Measurements from ENCODE around the gene MICALL2.

MICALL2 gene

DNA sequence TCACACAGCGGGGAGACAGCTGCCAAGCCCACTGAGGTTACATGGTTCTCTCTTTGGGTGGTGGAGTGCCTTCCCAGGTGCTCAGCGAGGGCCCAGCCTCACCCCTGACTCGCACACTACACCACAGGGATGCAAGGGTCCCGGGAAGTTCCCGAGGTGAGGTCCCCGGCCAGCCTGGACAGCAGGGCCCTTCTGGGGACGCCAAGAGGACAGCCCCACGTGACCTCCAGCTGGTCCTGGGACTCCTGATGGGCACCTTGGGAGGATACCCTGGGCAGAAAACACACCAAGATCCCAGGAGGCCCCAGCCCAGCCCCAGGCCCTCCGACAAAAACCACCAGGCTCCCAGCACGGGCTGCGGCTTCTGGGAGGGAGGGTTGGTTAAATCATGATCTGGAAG lies 8.3 kb downstream of the MICALL2 start:
- Histone ChIP-seq H3K9me3 (no peaks in the 10 kb centered on the region), H3K27me3 (no peaks in the 10 kb centered on the region), H3K27ac (no peak overlapping the region), H3K4me1 (ENCODE audit: control insufficient read depth in 1 of 2, insufficient read depth in 1 of 2, low read depth in 1 of 2, low read length in 1 of 2) (peaks cover 9 to 10% of the 10 kb centered on the region in 2 experiments), H3K36me3 (peaks cover 15% of the 10 kb centered on the region), H3K4me3 (ENCODE audit: low read depth in 1 of 2, low read length in 1 of 2) (no peak overlapping the region)
- TF ChIP-seq, protein P1, sequence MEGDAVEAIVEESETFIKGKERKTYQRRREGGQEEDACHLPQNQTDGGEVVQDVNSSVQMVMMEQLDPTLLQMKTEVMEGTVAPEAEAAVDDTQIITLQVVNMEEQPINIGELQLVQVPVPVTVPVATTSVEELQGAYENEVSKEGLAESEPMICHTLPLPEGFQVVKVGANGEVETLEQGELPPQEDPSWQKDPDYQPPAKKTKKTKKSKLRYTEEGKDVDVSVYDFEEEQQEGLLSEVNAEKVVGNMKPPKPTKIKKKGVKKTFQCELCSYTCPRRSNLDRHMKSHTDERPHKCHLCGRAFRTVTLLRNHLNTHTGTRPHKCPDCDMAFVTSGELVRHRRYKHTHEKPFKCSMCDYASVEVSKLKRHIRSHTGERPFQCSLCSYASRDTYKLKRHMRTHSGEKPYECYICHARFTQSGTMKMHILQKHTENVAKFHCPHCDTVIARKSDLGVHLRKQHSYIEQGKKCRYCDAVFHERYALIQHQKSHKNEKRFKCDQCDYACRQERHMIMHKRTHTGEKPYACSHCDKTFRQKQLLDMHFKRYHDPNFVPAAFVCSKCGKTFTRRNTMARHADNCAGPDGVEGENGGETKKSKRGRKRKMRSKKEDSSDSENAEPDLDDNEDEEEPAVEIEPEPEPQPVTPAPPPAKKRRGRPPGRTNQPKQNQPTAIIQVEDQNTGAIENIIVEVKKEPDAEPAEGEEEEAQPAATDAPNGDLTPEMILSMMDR (IDR thresholded peaks at IDR 0.05) = no peak

DNA sequence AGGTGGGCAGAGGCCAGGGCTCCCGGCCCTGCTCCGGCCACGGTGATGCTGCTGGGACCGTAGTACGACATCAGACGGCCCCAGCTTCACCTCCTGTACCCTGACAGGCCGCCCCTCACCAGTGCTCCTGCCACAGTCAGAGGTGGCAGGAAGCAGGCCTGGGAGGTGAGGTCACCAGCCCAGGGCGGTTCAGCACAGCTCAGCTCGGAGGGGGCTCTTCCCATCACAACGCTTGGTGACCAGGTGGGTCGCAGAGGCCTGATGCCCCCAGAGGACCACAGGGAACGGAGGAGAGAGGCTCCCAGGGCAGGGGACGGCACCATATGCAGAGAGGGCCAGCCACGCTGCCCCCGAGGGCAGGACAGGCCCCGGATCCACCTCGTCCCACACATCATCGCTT lies 8.8 kb downstream of the MICALL2 start:
- peaks cover 15% of the 10 kb centered on the region for H3K36me3 ChIP-seq
- TF ChIP-seq, protein P1 (IDR thresholded peaks at IDR 0.05) = no peak
- no peak overlapping the region for H3K27ac ChIP-seq
- H3K9me3 ChIP-seq = no peaks in the 10 kb centered on the region
- H3K27me3 ChIP-seq = no peaks in the 10 kb centered on the region
- peaks cover 3 to 4% of the 10 kb centered on the region in 2 experiments for H3K4me1 ChIP-seq (ENCODE audit: control insufficient read depth in 1 of 2, insufficient read depth in 1 of 2, low read depth in 1 of 2, low read length in 1 of 2)
- H3K4me3 ChIP-seq (ENCODE audit: low read depth in 1 of 2, low read length in 1 of 2) = no peak overlapping the region

DNA sequence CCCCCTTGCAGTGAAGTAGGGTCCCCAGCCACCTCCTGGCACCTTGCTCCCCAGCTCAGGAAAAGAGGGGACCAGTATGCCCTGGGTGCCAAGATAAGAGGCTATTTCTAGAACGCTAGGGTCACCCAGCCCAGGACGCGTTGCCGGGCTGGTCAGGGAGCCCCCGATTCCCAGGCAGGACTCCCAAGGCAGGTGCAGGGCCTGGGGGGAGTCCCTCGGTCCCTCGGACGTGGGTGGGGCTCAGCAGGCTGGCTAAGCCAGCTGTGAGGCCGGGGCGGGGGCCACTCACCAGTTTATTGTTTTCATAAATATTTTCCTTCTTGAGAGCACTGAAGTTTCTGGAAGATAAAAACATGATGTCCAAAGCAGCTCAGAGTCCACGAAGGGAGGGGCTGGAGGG lies 9.3 kb downstream of the MICALL2 start:
- H3K9me3 ChIP-seq = no peaks in the 10 kb centered on the region
- H3K27me3 ChIP-seq = no peaks in the 10 kb centered on the region
- H3K4me1 ChIP-seq (ENCODE audit: control insufficient read depth in 1 of 2, insufficient read depth in 1 of 2, low read depth in 1 of 2, low read length in 1 of 2) = no peaks in the 10 kb centered on the region
- H3K27ac ChIP-seq = no peak overlapping the region
- no peak overlapping the region for H3K4me3 ChIP-seq (ENCODE audit: low read depth in 1 of 2, low read length in 1 of 2)
- peaks cover 15% of the 10 kb centered on the region for H3K36me3 ChIP-seq
- TF ChIP-seq, protein P1 (IDR thresholded peaks at IDR 0.05) = no peak

DNA sequence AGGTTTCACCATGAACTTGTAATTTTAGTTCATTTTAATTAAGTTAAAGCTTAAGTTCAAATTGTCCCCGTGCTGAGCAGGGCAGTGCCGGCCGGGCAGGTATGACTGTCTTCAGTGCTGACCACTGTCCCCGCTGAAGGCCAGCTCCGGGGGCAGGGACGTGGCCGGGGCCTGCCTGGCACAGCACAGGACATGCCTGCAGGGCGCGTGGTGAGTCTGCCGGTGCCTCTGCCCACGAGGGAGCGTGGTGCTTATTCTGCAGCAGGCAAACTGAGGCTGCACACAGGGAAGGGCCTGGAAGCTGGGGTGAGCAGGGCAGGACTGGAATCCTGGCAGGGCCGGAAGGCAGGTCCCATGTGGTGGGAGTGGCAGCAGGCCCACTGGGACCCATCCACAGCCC lies 9.8 kb downstream of the MICALL2 start:
- Histone ChIP-seq H3K27me3 (no peaks in the 10 kb centered on the region), H3K9me3 (no peaks in the 10 kb centered on the region), H3K36me3 (peaks cover 20% of the 10 kb centered on the region), H3K4me1 (ENCODE audit: control insufficient read depth in 1 of 2, insufficient read depth in 1 of 2, low read depth in 1 of 2, low read length in 1 of 2) (no peaks in the 10 kb centered on the region), H3K4me3 (ENCODE audit: low read depth in 1 of 2, low read length in 1 of 2) (no peak overlapping the region), H3K27ac (no peak overlapping the region)
- TF ChIP-seq, protein P1 (IDR thresholded peaks at IDR 0.05) = no peak

DNA sequence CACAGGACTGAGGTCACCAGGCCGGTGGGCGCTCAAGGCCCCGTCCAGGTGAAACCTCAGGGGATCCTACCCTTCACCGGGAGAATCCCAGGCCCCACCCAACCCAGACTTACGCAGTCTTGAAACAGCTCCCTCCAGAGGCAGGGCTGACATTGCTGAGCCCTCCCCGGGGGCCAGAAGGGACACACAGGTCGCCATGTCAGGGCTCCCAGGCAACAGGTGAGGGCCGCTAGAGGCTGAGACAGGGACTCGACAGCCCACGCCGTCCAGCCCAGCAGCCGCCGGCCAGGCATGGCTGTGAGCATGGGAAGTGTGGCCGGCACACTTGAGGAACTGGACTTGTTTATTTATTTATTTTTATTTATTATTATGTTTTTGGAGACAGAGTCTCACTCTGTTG lies 10.3 kb downstream of the MICALL2 start:
- Histone ChIP-seq H3K27me3 (no peaks in the 10 kb centered on the region), H3K9me3 (no peaks in the 10 kb centered on the region), H3K4me3 (ENCODE audit: low read depth in 1 of 2, low read length in 1 of 2) (no peak overlapping the region), H3K36me3 (peaks cover 22% of the 10 kb centered on the region), H3K27ac (no peak overlapping the region), H3K4me1 (ENCODE audit: control insufficient read depth in 1 of 2, insufficient read depth in 1 of 2, low read depth in 1 of 2, low read length in 1 of 2) (no peaks in the 10 kb centered on the region)
- TF ChIP-seq, protein P1 (IDR thresholded peaks at IDR 0.05) = no peak
